Activated T-helper 17 cell treated with anti-CD3 and anti-CD28 coated beads, Interleukin-2, amount 50 U/mL, for 72 hours (primary cell): Measurements from ENCODE around the gene TMEM245. TPM values are rescaled to one million over a fixed set of nuclear protein-coding genes. Genes with fewer than 3 reads are reported as not detected.

ENCODE experiments used
- total RNA-seq, 2 donors: library from RNA; stranded (reverse); gene quantifications; one replicate each; pipeline ENCODE4 v1.2.3, GENCODE V29; 2022

TMEM245 gene
- total RNA-seq, 2 donors from 2014 or later = 19.3 to 22.3 TPM

Other genes with a start within 250 kb of the TMEM245 start
- gene ELP1, start 185.8 kb downstream of the TMEM245 start, total RNA-seq = 10 to 100 TPM; 19.7 to 30.1 TPM
- 10 to 100 TPM; 11.6 to 14.8 TPM for gene ABITRAM, start 185.5 kb downstream of the TMEM245 start, total RNA-seq
- gene CTNNAL1, start 106.4 kb downstream of the TMEM245 start, total RNA-seq = 10 to 100 TPM; 24.4 to 25.7 TPM
- gene FRRS1L, start 47.3 kb upstream of the TMEM245 start, total RNA-seq = not detected
- under 1 TPM; 0.06 to 0.77 TPM for gene EPB41L4B, start 201.1 kb upstream of the TMEM245 start, total RNA-seq